ENCODE measurements around the gene FAM200C. TPM values are rescaled to one million over a fixed set of nuclear protein-coding genes. Genes with fewer than 3 reads are reported as not detected.

Gene FAM200C
- total and polyA plus RNA-seq, 2 donors (not counting 1 experiment from before 2014, with no cell fraction given), result 4.0 to 5.3 TPM

DNA sequence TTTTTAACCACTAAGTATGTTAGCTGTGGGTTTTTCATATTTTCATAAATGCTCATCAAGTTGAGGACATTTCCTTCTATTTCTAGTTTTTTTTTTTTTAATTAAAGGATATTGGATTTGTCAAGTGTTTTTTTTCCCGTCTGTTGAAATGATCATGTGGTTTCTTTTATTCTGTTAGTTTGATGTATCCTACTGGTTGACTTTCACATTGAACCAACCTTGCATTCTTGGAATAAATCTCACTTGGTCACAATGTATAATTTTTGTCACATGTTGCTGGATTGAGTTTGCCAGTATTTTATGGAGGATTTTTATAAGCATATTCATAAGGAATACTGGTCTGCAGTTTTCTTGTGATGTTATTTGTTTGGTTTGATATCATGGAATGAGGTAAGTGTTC, 12.4 kb downstream of the FAM200C start:
- H2AFZ ChIP-seq (ENCODE audit: low read length), result no peak overlapping the region
- H3K27me3 ChIP-seq (ENCODE audit: control insufficient read depth, insufficient read depth, low read length), result no peaks in the 10 kb centered on the region
- no peak for DNase-seq (ENCODE audit: low read depth in 2 of 2)
- no peaks in the 10 kb centered on the region for H3K4me1 ChIP-seq (ENCODE audit: control insufficient read depth, extremely low read depth, insufficient read depth, low read length)
- H3K9me3 ChIP-seq (ENCODE audit: control insufficient read depth, insufficient read depth, low read depth, low read length), result no peaks in the 10 kb centered on the region
- H3K36me3 ChIP-seq (ENCODE audit: control insufficient read depth, insufficient read depth, low read length), result no peaks in the 10 kb centered on the region
- no peak overlapping the region for H3K4me3 ChIP-seq (replicated peaks in 1 of 4; ENCODE audit: control extremely low read depth in 1 of 4, insufficient read depth in 1 of 4, low read depth in 3 of 4, low read length in 4 of 4)
- no peak for TF ChIP-seq EZH2 (IDR thresholded peaks at IDR 0.05; ENCODE audit: low read length, missing control alignments)
- TF ChIP-seq, protein P1, sequence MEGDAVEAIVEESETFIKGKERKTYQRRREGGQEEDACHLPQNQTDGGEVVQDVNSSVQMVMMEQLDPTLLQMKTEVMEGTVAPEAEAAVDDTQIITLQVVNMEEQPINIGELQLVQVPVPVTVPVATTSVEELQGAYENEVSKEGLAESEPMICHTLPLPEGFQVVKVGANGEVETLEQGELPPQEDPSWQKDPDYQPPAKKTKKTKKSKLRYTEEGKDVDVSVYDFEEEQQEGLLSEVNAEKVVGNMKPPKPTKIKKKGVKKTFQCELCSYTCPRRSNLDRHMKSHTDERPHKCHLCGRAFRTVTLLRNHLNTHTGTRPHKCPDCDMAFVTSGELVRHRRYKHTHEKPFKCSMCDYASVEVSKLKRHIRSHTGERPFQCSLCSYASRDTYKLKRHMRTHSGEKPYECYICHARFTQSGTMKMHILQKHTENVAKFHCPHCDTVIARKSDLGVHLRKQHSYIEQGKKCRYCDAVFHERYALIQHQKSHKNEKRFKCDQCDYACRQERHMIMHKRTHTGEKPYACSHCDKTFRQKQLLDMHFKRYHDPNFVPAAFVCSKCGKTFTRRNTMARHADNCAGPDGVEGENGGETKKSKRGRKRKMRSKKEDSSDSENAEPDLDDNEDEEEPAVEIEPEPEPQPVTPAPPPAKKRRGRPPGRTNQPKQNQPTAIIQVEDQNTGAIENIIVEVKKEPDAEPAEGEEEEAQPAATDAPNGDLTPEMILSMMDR (conservative IDR thresholded peaks at IDR 0.05 in 1 of 2, IDR thresholded peaks at IDR 0.05 in 1 of 2; ENCODE audit: low read depth in 1 of 2, low read length in 2 of 2), result no peak
- no peak overlapping the region for H3K9ac ChIP-seq (ENCODE audit: insufficient read depth, low read length)
- no peaks in the 10 kb centered on the region for H4K20me1 ChIP-seq (ENCODE audit: control insufficient read depth, extremely low read depth, insufficient read depth, low read length)
- no peaks in the 10 kb centered on the region for H3K79me2 ChIP-seq (ENCODE audit: control insufficient read depth, insufficient read depth, low read length)
- H3K27ac ChIP-seq (ENCODE audit: insufficient read depth, low read length), result no peak overlapping the region
- H3K4me2 ChIP-seq (ENCODE audit: extremely low read depth, insufficient read depth, low read length), result no peak overlapping the region

DNA sequence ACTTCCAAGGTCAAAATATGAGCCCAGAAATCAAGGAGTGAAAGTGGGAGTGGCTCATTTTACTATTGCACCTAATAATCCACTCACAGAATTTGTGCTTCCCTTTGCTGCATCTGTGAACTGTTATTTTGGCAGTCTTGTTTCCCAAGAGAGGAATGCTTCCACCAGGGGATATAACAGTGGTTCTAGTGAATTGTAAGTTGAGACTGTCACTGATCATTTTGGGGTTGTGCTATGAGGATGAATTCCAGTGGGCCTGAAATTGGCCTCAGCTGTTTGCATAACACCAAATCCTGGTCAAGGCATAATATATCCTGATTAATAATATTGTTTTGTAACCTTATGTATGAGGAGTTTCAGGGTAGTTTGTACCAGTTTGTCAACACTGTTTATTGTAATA, 14.4 kb downstream of the FAM200C start:
- DNase-seq (ENCODE audit: low read depth in 2 of 2), result no peak

DNA sequence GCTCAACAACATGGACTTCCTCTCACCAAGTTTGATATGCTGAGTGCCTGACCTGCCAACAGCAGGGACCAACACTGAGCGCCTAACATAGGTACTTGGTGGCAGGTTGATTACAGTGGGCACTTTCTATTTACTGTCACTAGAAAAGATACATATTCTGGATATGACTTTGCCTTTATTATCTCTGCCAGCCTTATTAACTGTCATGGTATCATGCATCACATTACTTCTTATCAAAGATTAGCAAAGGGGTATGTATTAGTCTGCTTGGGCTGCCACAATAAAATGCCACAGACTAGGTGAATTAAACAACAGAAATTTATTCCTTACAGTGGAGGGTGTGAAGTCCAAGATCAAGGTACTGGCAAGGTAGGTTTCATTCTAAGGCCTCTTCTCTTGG, 15.2 kb downstream of the FAM200C start:
- Histone ChIP-seq H4K20me1 (ENCODE audit: control insufficient read depth, extremely low read depth, insufficient read depth, low read length) (no peaks in the 10 kb centered on the region), H3K9me3 (ENCODE audit: control insufficient read depth, insufficient read depth, low read depth, low read length) (no peaks in the 10 kb centered on the region)
- no peak for DNase-seq (ENCODE audit: low read depth in 2 of 2)

More for the DNA sequence above, 14.4 kb downstream of the FAM200C start:
- Histone ChIP-seq H3K9me3 (ENCODE audit: control insufficient read depth, insufficient read depth, low read depth, low read length) (no peaks in the 10 kb centered on the region), H3K36me3 (ENCODE audit: control insufficient read depth, insufficient read depth, low read length) (no peaks in the 10 kb centered on the region), H2AFZ (ENCODE audit: low read length) (no peak overlapping the region), H3K79me2 (ENCODE audit: control insufficient read depth, insufficient read depth, low read length) (no peaks in the 10 kb centered on the region), H3K4me1 (ENCODE audit: control insufficient read depth, extremely low read depth, insufficient read depth, low read length) (no peaks in the 10 kb centered on the region), H3K4me3 (replicated peaks in 1 of 4; ENCODE audit: control extremely low read depth in 1 of 4, insufficient read depth in 1 of 4, low read depth in 3 of 4, low read length in 4 of 4) (no peak overlapping the region), H3K4me2 (ENCODE audit: extremely low read depth, insufficient read depth, low read length) (no peak overlapping the region), H4K20me1 (ENCODE audit: control insufficient read depth, extremely low read depth, insufficient read depth, low read length) (no peaks in the 10 kb centered on the region), H3K9ac (ENCODE audit: insufficient read depth, low read length) (no peak overlapping the region), H3K27ac (ENCODE audit: insufficient read depth, low read length) (no peak overlapping the region), H3K27me3 (ENCODE audit: control insufficient read depth, insufficient read depth, low read length) (no peaks in the 10 kb centered on the region)
- no peak for TF ChIP-seq EZH2 (IDR thresholded peaks at IDR 0.05; ENCODE audit: low read length, missing control alignments)

More for the DNA sequence above, 15.2 kb downstream of the FAM200C start:
- no peak overlapping the region for H3K9ac ChIP-seq (ENCODE audit: insufficient read depth, low read length)
- no peak overlapping the region for H2AFZ ChIP-seq (ENCODE audit: low read length)
- no peaks in the 10 kb centered on the region for H3K4me1 ChIP-seq (ENCODE audit: control insufficient read depth, extremely low read depth, insufficient read depth, low read length)
- H3K79me2 ChIP-seq (ENCODE audit: control insufficient read depth, insufficient read depth, low read length), result no peaks in the 10 kb centered on the region
- no peak overlapping the region for H3K4me3 ChIP-seq (replicated peaks in 1 of 4; ENCODE audit: control extremely low read depth in 1 of 4, insufficient read depth in 1 of 4, low read depth in 3 of 4, low read length in 4 of 4)
- no peak overlapping the region for H3K4me2 ChIP-seq (ENCODE audit: extremely low read depth, insufficient read depth, low read length)
- TF ChIP-seq EZH2 (IDR thresholded peaks at IDR 0.05; ENCODE audit: low read length, missing control alignments), result no peak
- TF ChIP-seq, protein P1 (conservative IDR thresholded peaks at IDR 0.05 in 1 of 2, IDR thresholded peaks at IDR 0.05 in 1 of 2; ENCODE audit: low read depth in 1 of 2, low read length in 2 of 2), result no peak
- no peak overlapping the region for H3K27ac ChIP-seq (ENCODE audit: insufficient read depth, low read length)
- no peaks in the 10 kb centered on the region for H3K27me3 ChIP-seq (ENCODE audit: control insufficient read depth, insufficient read depth, low read length)
- no peaks in the 10 kb centered on the region for H3K36me3 ChIP-seq (ENCODE audit: control insufficient read depth, insufficient read depth, low read length)

Data from fibroblast of lung (primary cell).